NCI-H524 treated with DMSO at 0.1 percent for 48 hours (cell line): ENCODE results near the gene NDUFA1.
"Not testable (repeated sequence)": the region's sequence is repeated elsewhere in the genome, so short reads cannot be mapped to it uniquely, and the experiment has no call there.

ENCODE experiments used
- DNase-seq: peaks from one replicate; lab custom pipeline; 2025; lab: John Stamatoyannopoulos, UW

The NDUFA1 gene

DNA sequence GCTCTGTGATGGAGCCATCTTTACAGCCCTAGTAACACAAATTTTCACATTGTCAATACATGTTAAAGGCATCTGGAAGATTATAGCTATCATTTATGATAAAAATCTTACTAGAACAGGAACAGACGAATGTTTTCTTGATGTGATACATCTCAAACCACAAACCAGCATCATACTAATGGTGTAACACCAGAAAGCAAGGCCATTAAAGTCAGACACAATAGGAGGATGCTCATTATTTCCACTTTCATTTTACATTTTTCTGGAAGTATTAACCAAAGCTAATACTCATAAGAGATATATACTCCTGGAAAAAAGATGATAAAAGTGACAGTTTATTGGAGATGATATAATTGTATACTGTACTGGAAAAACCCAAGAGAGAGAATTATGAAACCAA is 29.3 kb downstream of the NDUFA1 start:
- no peak for DNase-seq

DNA sequence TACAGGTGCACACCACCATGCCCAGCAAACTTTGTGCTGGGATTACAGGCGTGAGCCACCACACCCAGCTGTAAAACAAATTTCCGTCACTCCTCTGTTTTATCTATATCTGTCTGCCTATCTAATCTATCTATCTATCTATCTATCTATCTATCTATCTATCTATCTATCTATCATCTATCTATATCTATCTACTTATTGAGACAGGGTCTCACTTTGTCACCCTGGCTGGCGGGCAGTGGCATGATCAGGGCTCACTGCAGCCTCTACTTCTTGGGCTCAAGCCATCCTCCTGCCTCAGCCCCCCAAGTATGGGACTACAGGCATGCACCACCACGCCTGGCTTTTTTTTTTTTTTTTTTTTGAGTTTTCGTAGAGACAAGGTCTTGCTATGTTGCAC is 44.7 kb downstream of the NDUFA1 start:
- DNase-seq = no peak

DNA sequence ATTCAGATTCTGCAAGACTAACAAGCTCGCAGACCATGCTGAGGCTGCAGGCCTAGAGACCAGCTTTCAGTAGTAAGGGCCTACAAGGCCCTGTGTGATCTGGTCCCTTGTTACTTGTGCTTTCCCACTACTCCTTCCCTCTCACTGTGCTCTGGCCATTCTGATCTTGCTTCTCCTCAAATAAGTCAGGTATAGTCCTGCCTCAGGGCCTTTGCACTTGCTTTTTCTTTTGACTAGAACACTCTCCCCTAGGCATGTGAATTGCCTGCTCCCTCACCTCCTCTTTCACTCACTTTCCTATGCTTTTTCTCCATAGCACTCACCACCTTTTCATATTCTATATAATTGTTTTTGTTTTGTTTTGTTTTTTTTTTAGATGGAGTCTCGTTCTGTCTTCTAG is 46.2 kb downstream of the NDUFA1 start:
- DNase-seq = no peak

GRCh38 chrX:119919835-119920585 is 48.4 kb downstream of the NDUFA1 start:
- DNase-seq = no peak

GRCh38 chrX:119922391-119922790 is 50.8 kb downstream of the NDUFA1 start:
- DNase-seq = not testable (repeated sequence)
